ENCODE data around the gene CATSPER1. TPM values are rescaled to one million over a fixed set of nuclear protein-coding genes. Genes with fewer than 3 reads are reported as not detected.

The CATSPER1 gene
- total RNA-seq, 6 experiments from 2014 or later, result 2.1 to 3.8 (median 2.7) TPM

DNA sequence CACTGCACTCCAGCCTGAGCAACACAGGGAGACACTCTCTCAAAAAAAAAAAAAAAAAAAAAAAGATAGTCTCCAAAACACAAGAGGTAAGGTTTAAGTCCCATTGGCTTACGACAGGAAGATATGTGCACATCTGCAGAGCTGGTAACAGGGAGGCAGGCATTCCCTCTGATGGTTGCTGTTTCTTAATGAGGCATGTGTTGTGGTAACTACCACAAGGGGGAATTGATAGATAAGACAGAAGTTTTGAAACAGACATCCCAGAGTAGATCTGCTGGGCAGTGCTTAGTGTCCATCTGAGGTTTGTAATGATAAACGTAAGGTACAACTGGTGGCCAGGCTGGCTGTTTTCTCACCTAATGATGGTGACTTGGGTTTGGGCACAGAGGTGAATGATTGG, 29.0 kb downstream of the CATSPER1 start:
- Mint-ChIP-seq H3K4me3 (no peak overlapping the region), H3K36me3 (ENCODE audit: low read depth) (peaks cover 29% of the 10 kb centered on the region), H3K27me3 (ENCODE audit: insufficient read depth) (0 out of 2 replicates have a peak, but pooled peaks cover 1% of the 10 kb centered on the region), H3K4me1 (ENCODE audit: low read depth) (peaks cover 14% of the 10 kb centered on the region), H3K9me3 (no peaks in the 10 kb centered on the region), H3K27ac (peak overlapping the region; percentile 6; the same call in 1 of the 2 replicates)
- DNase-seq, result no peak
- TF ChIP-seq, protein P1, sequence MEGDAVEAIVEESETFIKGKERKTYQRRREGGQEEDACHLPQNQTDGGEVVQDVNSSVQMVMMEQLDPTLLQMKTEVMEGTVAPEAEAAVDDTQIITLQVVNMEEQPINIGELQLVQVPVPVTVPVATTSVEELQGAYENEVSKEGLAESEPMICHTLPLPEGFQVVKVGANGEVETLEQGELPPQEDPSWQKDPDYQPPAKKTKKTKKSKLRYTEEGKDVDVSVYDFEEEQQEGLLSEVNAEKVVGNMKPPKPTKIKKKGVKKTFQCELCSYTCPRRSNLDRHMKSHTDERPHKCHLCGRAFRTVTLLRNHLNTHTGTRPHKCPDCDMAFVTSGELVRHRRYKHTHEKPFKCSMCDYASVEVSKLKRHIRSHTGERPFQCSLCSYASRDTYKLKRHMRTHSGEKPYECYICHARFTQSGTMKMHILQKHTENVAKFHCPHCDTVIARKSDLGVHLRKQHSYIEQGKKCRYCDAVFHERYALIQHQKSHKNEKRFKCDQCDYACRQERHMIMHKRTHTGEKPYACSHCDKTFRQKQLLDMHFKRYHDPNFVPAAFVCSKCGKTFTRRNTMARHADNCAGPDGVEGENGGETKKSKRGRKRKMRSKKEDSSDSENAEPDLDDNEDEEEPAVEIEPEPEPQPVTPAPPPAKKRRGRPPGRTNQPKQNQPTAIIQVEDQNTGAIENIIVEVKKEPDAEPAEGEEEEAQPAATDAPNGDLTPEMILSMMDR (IDR thresholded peaks at IDR 0.05), result no peak

DNA sequence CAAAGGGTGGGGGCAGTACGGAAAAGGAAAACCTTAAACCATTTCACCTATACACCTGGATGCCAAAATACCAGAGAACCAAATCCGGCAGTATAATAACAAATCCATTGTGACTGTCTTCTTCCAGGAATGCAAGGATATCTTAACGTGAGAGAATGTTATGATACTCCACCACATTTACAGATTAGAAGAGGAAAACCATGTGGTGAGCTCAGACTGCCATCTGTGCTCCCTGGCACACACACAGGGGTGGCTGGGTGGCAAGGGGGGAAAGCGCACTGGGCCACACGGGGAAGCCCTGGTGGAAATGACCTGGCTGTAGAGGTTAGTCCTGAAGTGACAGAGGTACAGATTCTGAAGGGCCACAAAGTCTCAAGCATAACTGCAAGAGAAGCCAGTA, 34.2 kb downstream of the CATSPER1 start:
- TF ChIP-seq, protein P1 (IDR thresholded peaks at IDR 0.05), result no peak
- H3K9me3 Mint-ChIP-seq, result no peaks in the 10 kb centered on the region

DNA sequence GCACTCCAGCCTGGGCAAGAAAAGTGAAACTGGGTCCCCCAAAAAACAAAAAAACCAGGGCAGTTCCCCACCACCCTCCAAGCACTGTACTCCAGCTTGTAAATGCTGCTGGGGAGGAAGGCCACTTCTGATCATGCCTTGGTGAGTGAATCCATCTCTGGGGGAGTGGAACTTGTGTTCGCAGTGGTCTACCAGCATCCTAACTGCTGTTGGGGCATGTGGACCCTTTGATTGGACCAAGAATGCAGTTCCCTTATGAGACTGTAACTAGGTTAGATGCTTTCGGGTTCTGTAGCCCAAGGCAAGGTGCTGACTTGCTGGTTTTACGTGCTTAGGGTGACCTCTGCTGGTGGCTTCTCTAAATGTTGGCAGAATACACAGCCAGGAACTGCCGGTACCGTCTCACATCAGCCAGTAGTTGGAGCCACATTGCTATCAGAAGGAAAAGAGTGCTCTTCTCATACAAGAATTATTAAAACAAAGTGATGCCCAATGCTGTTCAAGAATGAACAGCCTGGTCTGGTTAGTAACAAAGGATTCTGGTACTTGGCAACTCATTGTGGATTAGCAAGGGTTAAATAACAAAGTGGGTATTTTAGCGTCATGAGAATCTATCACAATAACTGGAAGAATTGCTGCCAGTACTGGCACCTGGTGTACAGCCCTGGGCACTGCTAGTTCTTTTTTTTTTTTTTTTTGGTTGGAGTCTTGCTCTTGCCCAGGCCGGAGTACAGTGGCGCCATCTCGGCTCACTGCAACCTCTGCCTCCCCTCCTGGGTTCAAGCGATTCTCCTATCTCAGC, 37.3 kb downstream of the CATSPER1 start:
- TF ChIP-seq, protein P1 (IDR thresholded peaks at IDR 0.05), result peak; percentile 96
- peak; percentile 93 for DNase-seq
- no peak overlapping the region for H3K4me3 Mint-ChIP-seq
- no peaks in the 10 kb centered on the region for H3K9me3 Mint-ChIP-seq
- H3K4me1 Mint-ChIP-seq (ENCODE audit: low read depth), result peaks cover 8% of the 10 kb centered on the region
- no peaks in the 10 kb centered on the region; the same call in 1 of the 2 replicates for H3K27me3 Mint-ChIP-seq (ENCODE audit: insufficient read depth)
- no peaks in the 10 kb centered on the region for H3K36me3 Mint-ChIP-seq (ENCODE audit: low read depth)
- peak overlapping the region; percentile 71 for H3K27ac Mint-ChIP-seq

More for the DNA sequence above, 34.2 kb downstream of the CATSPER1 start:
- H3K4me3 Mint-ChIP-seq, result no peak overlapping the region
- H3K27me3 Mint-ChIP-seq (ENCODE audit: insufficient read depth), result no peaks in the 10 kb centered on the region; the same call in 1 of the 2 replicates
- no peak for DNase-seq
- no peak overlapping the region for H3K27ac Mint-ChIP-seq
- H3K36me3 Mint-ChIP-seq (ENCODE audit: low read depth), result no peaks in the 10 kb centered on the region
- H3K4me1 Mint-ChIP-seq (ENCODE audit: low read depth), result peaks cover 8% of the 10 kb centered on the region

DNA sequence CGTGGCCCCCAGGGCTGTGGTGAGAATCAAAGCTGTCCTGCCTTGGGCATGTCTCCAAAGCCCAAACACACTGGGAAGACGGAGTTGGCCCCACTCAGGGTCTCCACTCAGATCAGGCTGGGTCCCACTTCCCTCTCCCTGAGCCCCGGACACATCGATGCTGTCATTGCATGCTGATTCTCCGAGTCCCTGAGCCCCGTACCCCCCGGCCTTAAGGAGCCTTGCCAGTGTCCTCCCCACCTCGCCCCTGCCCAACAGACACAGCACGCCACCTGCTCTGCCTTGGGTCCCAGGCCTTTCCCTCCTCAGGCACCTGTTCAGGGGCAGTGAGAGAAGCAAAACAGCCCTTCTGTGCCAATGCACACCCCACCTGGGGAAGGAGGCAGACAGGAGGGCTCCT, 38.9 kb downstream of the CATSPER1 start:
- TF ChIP-seq, protein P1 (IDR thresholded peaks at IDR 0.05), result no peak

DNA sequence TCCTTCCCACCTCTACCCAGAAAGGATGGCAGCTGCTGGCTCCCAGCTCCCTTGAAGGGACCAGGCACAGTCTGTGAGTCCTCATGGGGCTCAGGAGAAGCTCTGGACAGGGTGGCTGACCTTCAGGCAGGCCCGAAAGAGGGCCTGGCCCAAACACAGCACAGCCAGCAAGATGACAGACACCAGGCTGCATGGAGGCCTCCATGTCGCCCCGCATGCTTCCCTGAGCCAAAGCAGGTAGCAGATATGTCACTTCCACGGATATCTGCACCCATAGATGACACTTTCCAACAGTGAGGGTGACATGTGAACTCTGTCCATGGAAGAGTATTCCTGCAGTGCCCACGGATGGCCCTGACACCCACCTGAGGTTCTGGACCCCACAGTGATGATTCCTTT, 42.7 kb downstream of the CATSPER1 start:
- Mint-ChIP-seq H3K4me1 (ENCODE audit: low read depth) (peaks cover under 1% of the 10 kb centered on the region), H3K27ac (no peak overlapping the region), H3K9me3 (no peaks in the 10 kb centered on the region), H3K27me3 (ENCODE audit: insufficient read depth) (peaks cover 2% of the 10 kb centered on the region), H3K4me3 (no peak overlapping the region), H3K36me3 (ENCODE audit: low read depth) (peaks cover 13% of the 10 kb centered on the region)
- no peak for DNase-seq
- TF ChIP-seq, protein P1 (IDR thresholded peaks at IDR 0.05), result no peak

More for the DNA sequence above, 38.9 kb downstream of the CATSPER1 start:
- Mint-ChIP-seq H3K27me3 (ENCODE audit: insufficient read depth) (no peaks in the 10 kb centered on the region; the same call in none of the 2 replicates), H3K9me3 (no peaks in the 10 kb centered on the region), H3K4me3 (no peak overlapping the region), H3K27ac (no peak overlapping the region), H3K36me3 (ENCODE audit: low read depth) (no peaks in the 10 kb centered on the region), H3K4me1 (ENCODE audit: low read depth) (peaks cover 8% of the 10 kb centered on the region)
- no peak for DNase-seq

Measured in HFFc6 (cell line).